Gastrocnemius medialis (tissue), 4 donors: ENCODE results near the gene DSTYK. TPM values are rescaled to one million over a fixed set of nuclear protein-coding genes. Genes with fewer than 3 reads are reported as not detected.
A peak's percentile ranks its signal among the peaks of the same experiment; 100 is the strongest.

ENCODE experiments used
- ATAC-seq, 2 donors: fragments of 150-250 bp; one replicate each; pipeline ENCODE4 v1.9.1; 2016
- DNase-seq, 2 donors: peaks; one replicate each; pipeline ENCODE4 v3.0.0-alpha.2; 2019
- H3K27ac ChIP-seq, 4 donors: fragments of 200-600 bp; sonication (generic); 1 replicate in 1 of 4; 2 replicates in 3 of 4; pipeline ENCODE4 v1.5.1; 2016 to 2018; ENCODE audit warnings: mild to moderate bottlenecking in 2 of 4, moderate library complexity in 1 of 4
- H3K27me3 ChIP-seq, 3 donors: fragments of 200-600 bp; sonication (generic) in 2 of 3; 1 replicate in 1 of 3; 2 replicates in 2 of 3; pipeline versions ENCODE4 v1.5.1 to v1.6.0; 2016 to 2019; ENCODE audit warnings: mild to moderate bottlenecking in 1 of 3, moderate library complexity in 1 of 3
- H3K36me3 ChIP-seq, 2 donors: fragments of 200-600 bp; sonication (generic) in 1 of 2; one replicate each; pipeline ENCODE4 v1.5.1; 2017 to 2018
- H3K4me1 ChIP-seq, 2 donors: fragments of 200-600 bp; sonication (generic) in 1 of 2; one replicate each; pipeline ENCODE4 v1.5.1; 2016 to 2017; ENCODE audit warnings: mild to moderate bottlenecking in 2 of 2
- H3K4me3 ChIP-seq, 4 donors: fragments of 200-600 bp; sonication (generic) in 3 of 4; 1 replicate in 1 of 4; 2 replicates in 3 of 4; pipeline ENCODE4 v1.5.1; 2016 to 2019; ENCODE audit warnings: mild to moderate bottlenecking in 2 of 4
- H3K9me3 ChIP-seq, 3 donors: fragments of 200-600 bp; sonication (generic) in 2 of 3; 1 replicate in 1 of 3; 2 replicates in 2 of 3; pipeline ENCODE4 v1.5.1; 2016 to 2019
- POLR2A ChIP-seq, 2 donors: fragments of 450-650 bp; IDR thresholded peaks; one replicate each; pipeline ENCODE4 v1.6.1; 2017; ENCODE audit warnings: antibody characterized with exemption in 2 of 2, mild to moderate bottlenecking in 2 of 2, moderate library complexity in 2 of 2
- in situ Hi-C, 4 donors: fragments of 200-750 bp; cut with MboI; loops; one replicate each; pipeline versions ENCODE4 v1.15.0 to v1.8.0; 2017; ENCODE audit warnings: low sequenced_read_pairs in 4 of 4
- intact Hi-C: fragments of 100-400 bp; cut with DNase I; formaldehyde crosslinking; loops from one replicate; pipeline ENCODE4 v1.15.1; 2023; ENCODE audit warnings: low total_unique reads
- total RNA-seq, 4 donors: library from RNA; depleted of rRNA; stranded (reverse); fragments of >200 nt; gene quantifications; one replicate each; pipeline versions ENCODE4 v1.1.0 to v1.2.3, GENCODE V29; 2016
- TF ChIP-seq, protein P1 (sequence below), 5 experiments: fragments of 450-650 bp in 3 of 5; fragments of 200-600 bp in 2 of 5; sonication (generic) in 2 of 5; IDR thresholded peaks in 4 of 5; conservative IDR thresholded peaks in 1 of 5; 1 replicate in 4 of 5; 2 replicates in 1 of 5; pipeline ENCODE4 v1.5.1; 2016 to 2019; ENCODE audit warnings: antibody characterized with exemption in 5 of 5, mild to moderate bottlenecking in 3 of 5, moderate library complexity in 3 of 5

Gene DSTYK
- total RNA-seq, 4 donors from 2014 or later = 12.2 to 15.8 (median 13.9) TPM

DNA sequence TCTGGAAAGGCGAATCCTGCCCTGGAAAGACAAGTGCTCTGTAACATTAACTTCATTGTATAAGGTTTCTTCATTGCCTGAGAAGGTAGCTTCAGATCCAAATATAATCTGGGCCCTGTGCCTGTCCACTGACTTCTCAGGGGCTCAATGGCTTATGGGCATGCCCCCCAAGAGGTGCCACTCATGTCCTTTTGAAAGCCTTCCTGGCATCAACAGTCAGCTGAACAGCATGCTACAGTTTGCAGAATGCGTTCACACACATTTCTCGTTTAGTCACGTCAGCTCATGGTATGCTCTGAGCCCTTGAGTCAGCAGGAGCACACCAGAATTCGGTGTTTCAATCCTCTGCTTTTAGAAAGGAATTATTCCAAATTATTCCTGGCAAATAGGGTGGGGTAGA lies 40.1 kb upstream of the DSTYK start:
- intact Hi-C loops = loop anchor here (1.0 to 2.0 kb wide), 2 partner anchors 15 to 22 kb away; no protein-coding TSS in a partner anchor
- Histone ChIP-seq H3K27ac (peak overlapping the region; percentile 86 to 92 (median 89)), H3K4me3 (no peak overlapping the region), H3K9me3 (no peaks in the 10 kb centered on the region), H3K36me3 (no peaks in the 10 kb centered on the region), H3K4me1 (peaks cover 75 to 84% of the 10 kb centered on the region in 2 donors), H3K27me3 (no peaks in the 10 kb centered on the region)
- in situ Hi-C loops = loop anchor here (10.0 to 25.0 kb wide), 3 partner anchors 127 to 277 kb away; partner anchors contain the start of gene RBBP5 (in 1 of the 4)
- ATAC-seq (peak; percentile 31 to 35), DNase-seq (peak; percentile 39 to 55)
- TF ChIP-seq POLR2A (IDR thresholded peaks at IDR 0.05) = no peak
- TF ChIP-seq, protein P1, sequence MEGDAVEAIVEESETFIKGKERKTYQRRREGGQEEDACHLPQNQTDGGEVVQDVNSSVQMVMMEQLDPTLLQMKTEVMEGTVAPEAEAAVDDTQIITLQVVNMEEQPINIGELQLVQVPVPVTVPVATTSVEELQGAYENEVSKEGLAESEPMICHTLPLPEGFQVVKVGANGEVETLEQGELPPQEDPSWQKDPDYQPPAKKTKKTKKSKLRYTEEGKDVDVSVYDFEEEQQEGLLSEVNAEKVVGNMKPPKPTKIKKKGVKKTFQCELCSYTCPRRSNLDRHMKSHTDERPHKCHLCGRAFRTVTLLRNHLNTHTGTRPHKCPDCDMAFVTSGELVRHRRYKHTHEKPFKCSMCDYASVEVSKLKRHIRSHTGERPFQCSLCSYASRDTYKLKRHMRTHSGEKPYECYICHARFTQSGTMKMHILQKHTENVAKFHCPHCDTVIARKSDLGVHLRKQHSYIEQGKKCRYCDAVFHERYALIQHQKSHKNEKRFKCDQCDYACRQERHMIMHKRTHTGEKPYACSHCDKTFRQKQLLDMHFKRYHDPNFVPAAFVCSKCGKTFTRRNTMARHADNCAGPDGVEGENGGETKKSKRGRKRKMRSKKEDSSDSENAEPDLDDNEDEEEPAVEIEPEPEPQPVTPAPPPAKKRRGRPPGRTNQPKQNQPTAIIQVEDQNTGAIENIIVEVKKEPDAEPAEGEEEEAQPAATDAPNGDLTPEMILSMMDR (IDR thresholded peaks at IDR 0.05 in 4 of 5, conservative IDR thresholded peaks at IDR 0.05 in 1 of 5) = no peak

DNA sequence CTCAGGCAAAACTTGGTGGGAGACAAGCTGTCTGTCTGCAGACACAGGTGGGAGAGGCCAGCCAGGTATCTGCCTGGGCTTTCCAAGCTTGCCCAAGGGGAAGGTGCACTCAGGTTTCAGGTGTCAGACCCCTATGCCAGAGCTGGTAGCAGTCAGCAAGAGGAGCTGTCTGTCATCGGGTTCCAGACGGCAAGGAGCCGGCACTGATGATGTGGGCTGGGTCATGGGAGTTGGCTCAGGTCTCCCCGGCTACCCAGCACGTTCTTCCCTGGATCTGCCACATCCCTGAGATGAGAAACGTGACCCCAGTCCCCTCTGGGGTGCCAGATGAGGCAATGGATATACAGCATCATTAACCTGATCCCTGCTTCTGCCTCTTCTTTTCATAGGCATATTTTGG lies 39.2 kb upstream of the DSTYK start:
- intact Hi-C loops (loop anchor here (1.0 to 2.0 kb wide), 2 partner anchors 14 to 21 kb away; no protein-coding TSS in a partner anchor), in situ Hi-C loops (loop anchor here (10.0 to 25.0 kb wide), 3 partner anchors 126 to 276 kb away; partner anchors contain the start of gene RBBP5 (in 1 of the 4))
- Histone ChIP-seq H3K36me3 (no peaks in the 10 kb centered on the region), H3K9me3 (no peaks in the 10 kb centered on the region), H3K27me3 (no peaks in the 10 kb centered on the region), H3K4me3 (no peak overlapping the region), H3K4me1 (peaks cover 80 to 83% of the 10 kb centered on the region in 2 donors), H3K27ac (peak overlapping the region; percentile 86 to 92 (median 89))
- peak in 1 of 2 donors; percentile 45 for ATAC-seq
- peak in 1 of 2 donors; percentile 83 for DNase-seq
- TF ChIP-seq POLR2A (IDR thresholded peaks at IDR 0.05) = no peak
- TF ChIP-seq, protein P1 (IDR thresholded peaks at IDR 0.05 in 4 of 5, conservative IDR thresholded peaks at IDR 0.05 in 1 of 5) = no peak

DNA sequence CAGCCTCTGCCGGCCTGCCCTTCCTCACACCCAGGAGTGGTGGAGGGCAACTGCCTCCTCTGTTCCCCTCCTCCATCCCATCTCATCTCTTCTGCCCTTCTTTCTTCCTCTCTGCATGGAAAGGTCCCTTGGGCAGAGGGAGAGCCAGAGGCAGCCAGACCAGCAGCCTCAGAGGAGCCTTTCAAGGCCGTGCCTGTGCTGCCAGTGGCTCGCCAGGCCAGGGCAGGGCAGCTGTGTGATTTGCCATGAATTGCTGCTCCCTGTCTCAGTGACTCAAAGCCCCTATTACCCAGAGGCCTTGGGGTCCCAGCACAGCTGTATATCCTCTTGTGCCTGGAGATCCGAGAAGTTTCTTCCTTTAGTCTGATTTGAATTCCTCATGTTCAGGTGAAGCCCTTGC lies 38.1 kb upstream of the DSTYK start:
- peak overlapping the region; percentile 86 to 92 (median 89) for H3K27ac ChIP-seq
- H3K4me3 ChIP-seq = no peak overlapping the region
- in situ Hi-C loops (loop anchor here (10.0 to 25.0 kb wide), 3 partner anchors 125 to 275 kb away; partner anchors contain the start of gene RBBP5 (in 1 of the 4)), intact Hi-C loops (loop anchor here (2.0 kb wide), 1 partner anchor 13 kb away; no protein-coding TSS in a partner anchor)
- DNase-seq (no peak), ATAC-seq (no peak)
- H3K9me3 ChIP-seq = no peaks in the 10 kb centered on the region
- peaks cover 84 to 86% of the 10 kb centered on the region in 2 donors for H3K4me1 ChIP-seq
- no peaks in the 10 kb centered on the region for H3K36me3 ChIP-seq
- no peaks in the 10 kb centered on the region for H3K27me3 ChIP-seq
- TF ChIP-seq, protein P1 (IDR thresholded peaks at IDR 0.05 in 4 of 5, conservative IDR thresholded peaks at IDR 0.05 in 1 of 5) = no peak
- no peak for TF ChIP-seq POLR2A (IDR thresholded peaks at IDR 0.05)

DNA sequence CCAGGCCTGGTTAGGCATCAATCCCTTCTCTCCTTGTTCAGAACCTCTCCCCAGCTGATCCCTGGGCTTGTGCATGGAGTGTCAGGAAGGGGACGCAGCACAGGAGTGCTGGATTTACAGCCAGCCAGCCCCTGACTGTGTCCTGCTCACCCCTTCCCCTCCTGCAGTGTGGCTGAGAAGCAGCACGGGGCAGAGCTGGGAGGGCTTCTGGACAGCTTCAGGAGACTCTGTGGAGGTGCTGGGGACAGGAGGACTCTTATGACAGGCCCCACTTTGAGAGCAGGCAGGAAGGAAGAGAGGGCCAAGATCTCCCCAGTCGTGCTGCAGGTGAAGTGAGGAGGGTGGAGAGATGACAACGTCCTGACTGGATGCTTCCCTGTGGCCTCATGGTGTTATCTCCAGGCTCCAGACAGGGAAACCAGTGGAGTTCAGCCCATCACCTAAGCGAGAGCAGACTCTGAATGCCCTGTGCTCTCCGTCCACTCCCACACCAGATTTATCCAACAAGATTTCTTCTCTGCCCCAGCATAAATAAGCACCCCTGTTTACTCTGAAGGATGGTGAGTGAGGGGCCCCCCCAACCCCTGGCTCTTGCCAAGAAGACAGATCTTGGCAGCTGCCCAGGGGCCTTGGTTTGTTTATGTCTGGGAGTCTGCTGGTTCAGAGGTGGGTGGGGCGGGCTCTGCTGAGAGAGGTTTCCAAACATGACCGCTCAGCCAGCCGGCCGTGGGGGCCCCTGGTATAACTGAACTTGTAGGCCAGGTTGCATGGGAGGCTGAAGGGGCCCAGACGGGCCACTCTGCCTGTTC lies 37.5 kb upstream of the DSTYK start:
- H3K4me3 ChIP-seq = no peak overlapping the region
- in situ Hi-C loops = no loop called here
- no peak for TF ChIP-seq POLR2A (IDR thresholded peaks at IDR 0.05)
- TF ChIP-seq, protein P1 (IDR thresholded peaks at IDR 0.05 in 4 of 5, conservative IDR thresholded peaks at IDR 0.05 in 1 of 5) = no peak
- peaks cover 86 to 93% of the 10 kb centered on the region in 2 donors for H3K4me1 ChIP-seq
- DNase-seq (no peak), ATAC-seq (peak in 1 of 2 donors; percentile 7)
- no peaks in the 10 kb centered on the region for H3K36me3 ChIP-seq
- no peaks in the 10 kb centered on the region for H3K27me3 ChIP-seq
- H3K27ac ChIP-seq = peak overlapping the region; percentile 86 to 92 (median 89)
- intact Hi-C loops = no loop called here
- H3K9me3 ChIP-seq = no peaks in the 10 kb centered on the region
